MM.1S (cell line): ENCODE results near the gene HTRA2.

Source experiments
- CTCF ChIP-seq: fragments of 300-600 bp; sonication (generic); IDR thresholded peaks from 2 replicates; pipeline ENCODE4 v1.5.1; 2016; ENCODE audit warnings: antibody characterized with exemption, low read length, mixed read lengths
- EZH2phosphoT487 ChIP-seq: fragments of 300-600 bp; sonication (generic); IDR thresholded peaks from 2 replicates; pipeline ENCODE4 v1.6.1; 2018; ENCODE audit warnings: antibody characterized with exemption, low read length

DNA sequence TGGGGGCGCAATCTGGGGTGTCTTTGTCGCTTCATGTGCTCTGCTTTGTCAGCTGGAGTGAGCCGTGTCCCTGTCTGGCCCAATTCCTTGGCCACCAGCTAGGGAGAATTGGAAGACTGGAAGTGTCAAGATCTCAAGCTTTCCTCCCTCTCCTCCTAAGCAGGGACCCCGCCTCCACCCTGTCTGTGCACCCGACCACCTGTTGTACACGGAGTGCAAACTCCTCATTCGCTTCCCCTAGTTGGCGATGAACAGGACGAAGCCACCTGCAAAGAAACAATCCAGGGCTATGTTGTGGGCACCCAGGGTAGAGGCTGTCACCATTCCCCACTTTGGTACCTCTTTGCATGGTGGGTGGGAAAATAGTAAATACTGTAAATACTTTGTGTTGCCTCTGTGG, 2.0 kb upstream of the HTRA2 start:
- TF ChIP-seq CTCF (no peak), EZH2phosphoT487 (no peak)
